AML-193 (cell line): ENCODE data around the gene PIP5K1B.

Experiments used
- DNase-seq, 2 experiments: peaks; one replicate each; lab custom pipeline; 2025; lab: John Stamatoyannopoulos, UW

Gene PIP5K1B

DNA sequence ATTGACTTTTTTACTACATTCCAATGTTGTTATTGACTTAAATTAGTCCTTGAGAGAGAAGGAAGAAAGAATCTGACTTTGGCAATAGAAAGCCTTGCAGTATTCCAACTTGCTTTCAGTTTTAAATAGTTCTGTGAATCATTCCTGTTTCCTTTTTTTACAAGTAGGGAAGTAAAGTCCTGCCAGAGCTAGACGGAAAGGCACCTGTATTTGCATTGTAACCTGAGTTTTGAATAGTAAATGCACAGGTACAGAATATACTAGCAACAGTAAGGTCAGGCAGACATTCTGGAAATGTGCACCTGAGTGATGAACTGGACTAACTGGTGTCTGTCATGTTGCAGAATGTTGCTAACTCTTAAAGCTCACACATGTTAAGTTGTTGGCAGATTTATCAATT lies 208.0 kb downstream of the PIP5K1B start:
- no peak for DNase-seq

DNA sequence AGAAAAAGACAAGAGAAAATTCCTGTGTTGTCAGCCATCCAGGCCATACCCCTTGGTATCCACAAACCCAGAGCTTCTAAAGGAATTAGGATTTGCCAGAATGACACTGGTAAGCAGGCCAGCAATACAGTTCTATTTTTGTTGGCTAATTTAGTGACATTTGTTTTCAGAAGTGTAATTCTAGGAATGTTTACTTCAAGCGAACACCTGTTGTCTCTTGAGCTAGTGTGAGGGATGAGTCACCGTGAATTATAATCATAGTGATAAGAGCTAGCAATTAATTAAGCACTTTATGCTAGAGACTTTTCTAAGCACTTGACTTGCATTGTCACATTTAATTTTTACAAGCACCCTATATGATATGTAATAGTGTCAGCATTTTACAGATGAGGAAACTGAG lies 209.7 kb downstream of the PIP5K1B start:
- no peak for DNase-seq

DNA sequence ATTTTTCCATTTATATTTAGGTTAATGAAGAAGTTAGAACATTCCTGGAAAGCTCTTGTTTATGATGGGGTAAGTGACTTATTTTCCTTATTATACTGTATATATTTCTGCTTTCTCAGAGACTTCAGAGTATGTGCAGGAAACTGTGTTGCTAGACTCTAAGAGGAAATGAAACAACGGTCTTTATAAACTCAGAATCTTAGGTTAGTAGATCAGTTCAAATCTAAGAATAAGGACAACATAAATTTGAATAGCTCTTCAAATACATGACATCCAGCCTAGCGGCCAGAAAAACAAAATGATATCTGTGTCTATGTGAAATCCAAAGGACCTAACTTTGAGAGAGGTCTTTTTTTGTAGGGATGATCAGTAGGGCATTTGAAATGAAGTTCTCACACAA lies 214.6 kb downstream of the PIP5K1B start:
- DNase-seq: no peak

DNA sequence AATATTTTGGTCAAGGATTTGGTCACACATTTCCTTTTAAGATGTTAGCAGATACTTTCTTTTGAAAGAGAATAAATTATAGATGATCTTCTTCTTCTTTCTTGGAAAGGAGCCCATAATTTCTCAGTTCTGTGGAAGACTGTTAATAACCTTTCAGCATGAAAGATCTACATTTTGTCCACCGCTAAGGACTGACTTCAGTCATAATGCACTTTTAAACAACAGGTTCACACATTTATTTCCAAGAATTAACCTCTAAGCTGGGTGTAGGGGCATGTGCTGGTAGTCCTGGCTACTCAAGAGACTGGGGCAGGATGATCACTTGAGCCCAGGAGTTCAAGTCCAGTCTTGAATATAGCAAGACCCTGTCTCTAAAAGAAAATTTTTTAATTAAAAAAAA lies 215.9 kb downstream of the PIP5K1B start:
- no peak for DNase-seq

DNA sequence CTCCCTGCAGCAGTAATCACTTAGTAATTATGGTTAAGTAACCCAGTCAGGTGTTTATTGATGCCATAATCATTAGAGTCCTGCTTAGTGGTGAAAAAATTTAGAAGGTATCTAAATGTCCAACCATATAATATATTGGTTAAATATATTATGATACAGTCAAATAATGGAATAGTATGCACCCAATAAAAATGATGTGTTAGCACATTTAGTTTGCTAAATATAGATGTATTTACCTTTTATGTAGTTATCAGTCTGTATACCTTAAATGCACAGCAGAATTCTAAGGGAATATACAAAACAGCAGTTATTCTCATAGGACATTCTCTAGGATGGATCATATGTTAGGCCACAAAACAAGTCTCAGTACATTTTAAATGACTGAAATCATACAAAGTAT lies 218.4 kb downstream of the PIP5K1B start:
- no peak for DNase-seq

DNA sequence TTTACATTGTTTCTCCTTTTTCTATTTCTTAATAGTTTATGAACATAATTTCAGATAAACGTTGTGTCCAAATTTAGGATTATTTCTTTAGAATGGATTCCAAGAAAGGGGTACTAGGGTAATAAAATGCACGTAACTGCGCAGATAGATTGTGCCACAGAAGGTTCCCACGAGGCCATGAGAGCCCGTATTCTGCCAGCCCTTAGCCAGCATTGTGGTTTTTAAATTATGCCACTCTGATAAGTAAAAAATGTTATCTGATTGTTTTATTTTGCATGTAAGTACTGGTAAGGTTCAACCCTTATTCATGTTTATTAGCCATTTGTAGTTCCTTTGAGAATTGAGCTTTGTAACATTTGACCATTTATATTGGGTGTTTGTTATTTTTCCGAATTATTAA lies 220.1 kb downstream of the PIP5K1B start:
- no peak for DNase-seq

DNA sequence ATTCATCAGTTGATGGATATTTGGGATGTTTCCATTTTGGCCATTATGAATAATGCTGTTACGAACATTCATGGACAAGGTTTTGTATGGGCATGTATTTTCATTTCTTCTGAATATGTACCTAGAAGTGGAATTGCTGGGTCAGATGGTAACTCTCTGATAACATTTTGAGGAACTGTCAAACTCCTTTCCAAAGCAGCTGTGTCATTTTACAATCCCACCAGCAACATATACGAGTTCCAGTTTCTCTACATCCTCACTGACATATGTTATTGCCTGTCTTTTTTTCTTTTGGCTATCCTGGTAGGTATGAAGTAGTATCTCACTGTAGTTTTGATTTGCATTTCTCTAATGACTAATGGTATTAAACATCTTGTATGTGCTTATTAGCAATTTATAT lies 222.1 kb downstream of the PIP5K1B start:
- DNase-seq: no peak

DNA sequence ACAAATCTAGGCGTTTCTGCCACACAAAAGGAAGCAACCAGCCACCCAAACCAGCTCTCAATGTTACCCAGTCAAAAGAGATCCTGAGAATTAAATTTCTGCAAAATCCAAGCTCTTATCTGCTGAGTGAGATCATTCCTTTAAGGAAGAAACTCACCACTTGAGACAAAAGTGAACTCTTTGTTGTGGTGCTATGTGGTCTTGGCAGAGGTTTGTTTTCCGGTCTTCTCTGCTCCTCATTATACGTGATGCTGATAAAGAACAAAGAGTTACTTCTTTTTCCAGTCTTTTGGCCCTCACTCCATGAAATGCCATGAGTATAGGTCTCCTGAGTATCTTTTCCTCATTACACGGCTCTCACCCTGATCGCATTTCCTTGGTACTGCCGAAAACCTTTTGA lies 226.8 kb downstream of the PIP5K1B start:
- no peak for DNase-seq

DNA sequence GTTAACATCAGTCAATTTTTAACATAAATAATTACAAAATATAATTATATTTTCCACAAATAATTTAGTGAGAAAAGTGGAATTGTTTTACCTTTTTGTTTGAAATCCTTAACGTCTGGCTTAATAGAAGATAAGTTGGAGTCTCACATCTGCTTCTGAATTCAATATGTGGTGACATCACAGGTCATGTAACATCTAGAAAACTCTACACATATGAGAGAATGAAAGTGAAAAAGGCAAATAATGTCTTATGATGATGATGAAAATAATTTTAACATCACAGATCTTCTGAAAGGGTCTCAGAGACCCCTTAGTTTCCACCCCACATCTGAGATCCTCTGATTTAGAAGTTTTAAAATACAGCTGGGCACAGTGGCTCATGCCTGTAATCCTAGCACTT lies 227.4 kb downstream of the PIP5K1B start:
- DNase-seq: no peak

DNA sequence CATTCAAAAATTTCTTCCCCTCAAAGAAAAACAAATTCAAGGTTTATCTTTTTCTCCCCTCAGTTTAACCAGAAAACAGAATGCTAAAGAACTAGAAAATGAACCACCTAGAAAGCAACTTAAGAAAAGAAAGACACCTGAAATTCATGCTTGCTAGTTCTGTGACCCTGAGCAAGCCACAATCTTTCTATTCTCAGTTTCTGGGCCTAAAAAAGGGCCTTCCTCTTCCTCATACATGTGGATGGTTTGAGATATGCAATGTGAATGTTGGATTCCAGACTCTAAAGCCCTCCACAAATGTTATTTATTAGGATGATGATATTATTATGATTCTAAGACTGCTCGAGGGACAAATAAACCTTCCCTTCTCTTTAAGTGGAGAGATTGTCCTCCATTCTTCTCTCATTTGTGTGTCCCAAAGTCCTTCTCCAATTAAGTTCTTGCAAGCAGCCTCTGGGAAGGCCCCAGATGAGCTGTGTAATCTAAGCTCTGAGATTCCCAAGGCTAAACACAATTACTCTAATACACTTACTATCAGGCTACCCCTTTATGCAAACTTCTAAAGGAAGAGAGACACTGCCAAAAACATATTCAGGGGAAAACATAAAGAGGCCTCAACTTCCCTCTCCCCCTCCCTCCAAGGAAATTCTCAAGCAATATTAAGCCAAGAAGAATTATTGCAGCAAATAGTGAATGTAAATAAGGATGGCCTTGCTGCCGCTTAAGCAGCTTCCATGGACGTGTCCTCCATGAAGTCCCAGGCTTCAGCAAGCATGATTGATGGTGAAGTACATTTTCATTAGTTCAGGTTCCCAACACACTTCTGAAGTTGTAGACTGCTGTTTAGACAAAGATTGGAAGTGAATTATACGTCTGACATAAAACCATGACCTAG lies 228.6 kb downstream of the PIP5K1B start:
- no peak for DNase-seq

DNA sequence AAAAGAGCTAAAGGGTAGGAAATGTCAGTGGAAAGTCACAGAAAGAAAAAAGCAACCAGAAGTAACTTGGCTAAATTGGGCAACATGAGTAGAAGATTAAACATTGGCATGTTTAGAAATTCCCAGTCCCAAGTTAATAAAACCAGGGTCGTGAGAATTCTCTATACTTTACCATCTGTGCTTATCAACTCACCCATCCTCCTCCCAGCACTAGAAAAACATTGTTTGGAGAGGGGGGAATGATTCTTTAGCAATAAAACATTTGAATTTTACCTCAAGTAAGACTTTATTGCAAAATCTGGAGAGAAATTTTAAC lies 229.2 kb downstream of the PIP5K1B start:
- DNase-seq: no peak

DNA sequence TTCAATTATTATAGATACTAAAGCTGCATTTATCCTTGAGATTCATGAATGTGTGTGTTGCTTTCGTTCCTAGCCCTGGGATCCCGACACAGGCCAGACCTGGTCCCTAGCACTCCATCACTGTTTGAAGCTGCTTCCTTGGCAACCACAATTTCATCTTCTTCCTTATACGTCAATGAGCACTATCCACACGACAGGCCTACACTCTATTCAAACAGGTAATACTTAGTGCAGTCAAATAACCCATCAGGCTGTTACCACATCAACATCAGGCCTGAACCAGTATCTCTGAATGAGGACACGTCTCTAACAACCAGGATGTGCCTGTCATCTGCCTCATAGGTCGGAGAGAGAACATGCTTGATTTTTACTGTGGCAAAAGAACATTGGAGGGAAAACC lies 235.5 kb downstream of the PIP5K1B start:
- DNase-seq: no peak

DNA sequence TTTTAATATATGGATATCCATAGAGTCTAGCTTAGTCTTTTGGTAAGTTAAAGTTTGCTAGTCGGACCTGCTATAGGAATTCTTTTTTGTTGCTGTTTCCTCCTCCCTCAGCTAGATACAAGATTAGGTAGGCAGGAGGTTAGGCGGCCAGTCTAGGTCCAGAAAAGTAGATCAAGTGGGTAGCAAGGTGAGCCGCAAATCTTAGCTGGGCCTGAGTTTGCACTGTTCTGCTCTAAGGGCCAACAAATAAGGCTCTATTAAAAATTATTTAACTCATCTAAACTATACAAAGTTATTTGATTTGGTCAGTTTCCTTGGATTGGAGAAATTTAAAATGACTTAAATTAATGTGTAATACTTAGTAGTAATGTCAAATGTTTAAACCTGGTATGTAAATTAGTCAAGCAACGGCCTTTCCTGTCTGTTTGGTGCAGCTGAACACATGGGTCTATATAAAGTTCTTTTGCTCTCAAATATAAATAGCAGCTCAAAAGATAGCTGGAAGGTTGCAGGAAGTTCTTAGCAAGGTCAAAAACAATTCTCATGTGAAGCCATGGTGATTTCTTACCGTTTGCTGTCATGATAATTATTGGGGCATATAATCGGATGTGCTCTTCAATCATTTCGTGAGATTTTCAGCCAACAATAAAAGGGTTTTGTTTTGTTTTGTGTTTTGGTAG lies 236.9 kb downstream of the PIP5K1B start:
- no peak for DNase-seq

DNA sequence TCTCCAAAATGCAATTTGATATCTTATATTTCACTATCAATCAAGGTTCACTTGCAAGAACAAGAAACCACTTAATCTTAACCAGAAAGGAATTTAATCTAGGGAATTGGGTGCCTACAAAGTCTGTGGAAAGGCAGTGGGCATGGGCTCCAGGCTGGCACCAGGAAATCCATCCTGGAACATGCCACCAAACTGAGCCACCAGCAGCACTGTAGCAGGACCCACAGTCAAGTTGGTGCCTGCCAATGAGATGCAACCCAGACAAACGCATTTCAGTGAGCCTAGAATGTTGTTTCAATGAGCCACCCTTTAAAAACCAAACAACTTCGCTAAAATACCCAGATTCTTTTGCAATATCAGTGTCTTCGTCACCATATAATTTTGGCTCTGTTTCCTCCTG lies 237.8 kb downstream of the PIP5K1B start:
- DNase-seq: no peak

DNA sequence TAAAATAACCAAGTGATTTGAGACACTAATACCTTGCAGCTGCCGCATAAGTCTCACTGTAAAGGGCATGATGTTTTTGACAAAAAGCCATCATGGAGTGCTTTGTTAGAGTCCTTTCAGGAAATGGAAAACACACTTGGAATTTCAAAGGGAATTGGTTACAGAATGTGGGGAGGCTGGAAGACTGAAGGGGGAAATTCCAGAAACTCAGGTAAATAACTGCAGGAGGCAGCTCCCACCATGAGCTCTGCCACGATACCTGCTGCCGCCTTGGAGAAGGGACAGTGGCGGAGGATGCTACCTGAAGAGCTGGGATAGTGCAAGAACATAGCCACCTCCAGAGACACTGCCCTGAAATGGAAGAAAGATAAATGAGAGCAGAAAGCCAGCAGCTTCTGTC lies 242.0 kb downstream of the PIP5K1B start:
- DNase-seq: no peak

DNA sequence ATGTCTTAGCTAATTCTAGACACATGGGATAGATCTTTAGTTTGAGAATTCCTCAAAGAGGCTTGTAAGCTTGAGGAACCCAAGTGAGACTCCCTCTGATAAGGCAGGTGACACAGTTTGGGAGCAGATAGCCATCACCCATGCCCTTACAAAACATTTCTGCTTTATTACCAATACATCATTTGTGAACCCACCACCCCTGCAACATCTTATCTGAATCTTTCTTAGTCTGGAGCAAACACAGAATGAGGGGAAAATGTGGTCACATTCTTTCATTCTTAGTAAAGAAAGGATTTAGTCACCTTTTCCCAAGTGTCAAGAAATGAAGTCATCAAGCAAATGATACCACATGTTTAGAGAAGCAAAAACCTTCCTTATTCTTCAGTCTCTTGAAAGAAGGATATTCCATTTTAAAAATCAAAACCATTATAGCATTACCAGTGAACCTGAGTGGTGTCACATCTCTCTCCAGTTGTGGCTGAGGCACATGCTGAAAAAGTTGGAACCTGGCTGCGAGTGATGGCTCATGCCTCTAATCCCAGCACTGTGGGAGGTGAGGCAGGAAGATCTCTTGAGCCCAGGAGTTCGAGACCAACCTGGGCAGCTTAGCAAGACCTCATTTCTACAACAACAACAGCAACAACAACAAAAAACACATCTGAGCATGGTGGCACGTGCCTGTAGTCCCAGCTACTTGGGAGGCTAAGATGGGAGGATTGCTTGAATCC lies 243.0 kb downstream of the PIP5K1B start:
- DNase-seq: no peak

DNA sequence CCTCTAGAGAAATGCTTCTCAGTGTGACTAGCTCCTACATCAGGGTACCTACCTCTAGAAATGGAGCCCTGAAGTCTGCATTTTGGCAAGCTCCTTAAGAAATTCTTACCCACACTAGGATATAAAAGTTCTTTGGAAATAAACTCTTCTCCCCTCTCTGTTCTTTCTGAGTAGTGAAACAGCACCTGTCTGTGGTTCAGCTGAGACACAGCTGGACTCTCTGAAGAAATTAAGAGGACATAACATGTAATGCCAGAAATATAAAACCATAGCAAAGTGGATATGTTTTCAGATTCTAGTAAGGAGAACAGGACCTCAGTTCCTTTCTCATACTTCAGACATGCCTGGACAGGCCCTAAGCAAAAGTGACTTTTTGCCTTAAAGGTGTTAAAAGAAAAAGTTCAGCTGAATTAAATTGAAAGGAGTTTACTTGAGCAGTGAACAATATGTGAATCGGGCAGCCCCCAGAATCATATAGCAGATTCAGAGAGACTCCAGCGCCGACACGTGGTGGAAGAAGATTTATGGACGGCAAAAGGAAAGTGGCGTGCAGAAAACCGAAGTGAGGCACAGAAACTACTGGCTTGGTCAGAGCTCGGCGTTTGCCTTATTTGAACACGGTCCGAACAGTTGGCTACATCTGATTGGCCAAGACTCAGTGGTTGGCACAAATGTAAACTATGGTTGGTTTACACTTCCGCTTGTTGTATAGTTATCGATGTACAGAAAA lies 244.4 kb downstream of the PIP5K1B start:
- no peak for DNase-seq

DNA sequence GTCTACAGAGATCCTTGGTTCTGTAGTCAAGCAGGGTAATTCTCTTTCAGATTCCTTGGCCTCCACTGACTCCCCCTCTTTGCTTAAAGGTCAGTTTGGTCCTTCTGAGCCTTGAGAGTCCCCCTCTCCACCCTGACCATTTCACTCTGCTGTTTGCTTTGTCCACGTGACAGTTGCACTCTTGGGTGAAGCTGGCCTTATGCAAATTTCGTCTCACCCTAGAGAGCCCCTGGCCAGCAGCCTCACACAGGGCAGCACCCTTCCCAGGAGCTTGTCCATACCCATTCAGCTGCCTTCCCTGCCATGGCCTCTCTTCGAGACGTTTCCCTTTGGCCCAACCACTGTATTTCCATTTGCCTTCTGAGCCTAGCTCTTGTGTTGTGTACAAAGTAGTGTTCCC lies 245.1 kb downstream of the PIP5K1B start:
- DNase-seq: no peak

DNA sequence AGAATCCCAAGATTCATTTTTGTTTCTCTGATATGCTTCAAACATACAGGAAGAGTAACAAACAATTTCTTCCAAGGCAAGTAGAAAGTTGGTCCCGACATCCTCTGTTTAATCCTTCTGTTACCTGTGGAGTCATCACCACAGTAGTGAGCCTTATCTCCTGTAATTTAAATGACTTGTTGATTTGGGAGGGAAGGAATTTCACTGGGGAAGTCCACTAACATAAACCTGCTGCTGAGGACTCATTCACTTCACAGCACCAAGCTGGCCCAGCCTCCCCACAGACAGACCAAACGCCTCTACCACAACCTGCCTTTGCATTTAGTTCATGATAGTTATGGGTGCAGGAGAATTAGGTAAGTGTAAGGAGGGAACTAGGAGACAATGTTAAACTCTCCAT lies 245.6 kb downstream of the PIP5K1B start:
- DNase-seq: no peak

DNA sequence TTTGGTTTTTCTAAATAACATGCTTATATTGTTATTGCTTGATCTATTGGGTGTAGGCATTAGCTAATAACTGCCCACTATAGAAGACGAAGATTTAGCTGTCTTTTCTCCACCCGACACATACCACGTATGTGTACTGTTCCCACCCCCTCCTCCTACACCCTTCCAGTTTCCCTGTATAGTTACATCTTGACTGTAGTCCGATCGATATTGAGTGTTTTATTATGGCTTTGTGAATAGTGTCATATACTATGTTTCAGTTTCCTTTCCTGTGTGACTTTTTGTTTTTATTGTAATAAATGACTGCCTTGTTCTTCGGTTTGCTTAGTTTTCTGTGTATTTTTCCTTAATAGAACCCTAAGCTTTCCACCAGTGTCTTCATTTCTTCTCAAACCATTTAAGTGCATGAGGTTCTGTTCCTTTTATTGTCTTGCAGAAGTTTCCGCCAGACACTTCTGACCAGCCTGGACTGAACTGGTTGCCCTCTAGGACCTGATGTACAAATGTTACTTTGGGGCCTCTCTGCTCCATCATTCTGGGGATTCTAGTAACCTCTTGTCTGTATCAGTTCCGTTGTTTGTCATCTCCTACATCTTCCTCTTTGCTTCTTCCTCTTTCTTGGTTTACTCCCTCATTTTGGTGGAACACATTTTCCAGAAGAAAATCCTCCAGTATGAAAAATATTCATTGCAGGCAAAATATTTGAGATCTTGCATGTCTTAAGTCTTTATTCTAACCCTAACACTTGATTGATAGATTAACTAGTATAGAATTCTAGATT lies 247.0 kb downstream of the PIP5K1B start:
- DNase-seq: no peak

DNA sequence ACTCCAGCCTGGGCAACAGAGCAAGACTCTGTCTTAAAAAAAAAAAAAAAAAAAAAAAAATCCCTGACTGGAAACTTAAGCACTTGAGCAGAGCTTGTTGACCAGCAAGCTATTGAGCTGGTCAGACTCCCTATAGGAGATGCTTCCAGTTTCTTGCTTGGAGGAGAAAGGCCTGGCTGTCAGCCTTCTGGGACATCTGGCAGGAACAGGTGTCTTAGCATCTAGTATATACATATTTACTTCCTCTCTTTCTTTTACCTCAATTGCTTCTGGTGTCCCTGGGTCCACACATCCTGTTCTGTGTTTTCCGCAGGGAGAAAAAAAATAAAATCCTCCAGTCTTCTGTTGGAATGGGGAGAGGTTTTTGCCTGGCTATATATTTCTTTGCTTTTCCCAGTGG lies 248.7 kb downstream of the PIP5K1B start:
- no peak for DNase-seq

DNA sequence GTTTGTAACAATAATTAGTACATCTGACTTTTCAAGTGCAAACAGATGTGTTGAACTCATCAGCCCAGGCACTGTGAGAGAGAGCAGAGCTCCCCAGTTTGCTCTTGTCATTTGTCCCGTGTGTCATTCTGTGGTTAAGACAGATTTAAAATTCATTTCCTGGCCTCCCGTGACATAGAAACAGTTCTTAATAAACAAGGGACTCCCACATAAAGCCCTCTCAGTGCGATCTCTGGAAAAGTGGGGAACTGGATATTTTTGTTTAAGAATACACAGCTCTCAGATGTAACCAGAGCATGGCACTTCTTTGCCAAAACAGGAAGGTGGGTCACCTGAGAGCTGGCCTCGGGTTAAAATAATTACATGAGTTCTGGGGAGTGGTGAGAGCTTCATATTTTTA lies 250.3 kb downstream of the PIP5K1B start:
- DNase-seq: no peak
